ENCODE results near the gene DTX4. TPM values are rescaled to one million over a fixed set of nuclear protein-coding genes. Genes with fewer than 3 reads are reported as not detected.

Gene DTX4
- total RNA-seq, 1 donor from 2014 or later: 16.1 TPM

DNA sequence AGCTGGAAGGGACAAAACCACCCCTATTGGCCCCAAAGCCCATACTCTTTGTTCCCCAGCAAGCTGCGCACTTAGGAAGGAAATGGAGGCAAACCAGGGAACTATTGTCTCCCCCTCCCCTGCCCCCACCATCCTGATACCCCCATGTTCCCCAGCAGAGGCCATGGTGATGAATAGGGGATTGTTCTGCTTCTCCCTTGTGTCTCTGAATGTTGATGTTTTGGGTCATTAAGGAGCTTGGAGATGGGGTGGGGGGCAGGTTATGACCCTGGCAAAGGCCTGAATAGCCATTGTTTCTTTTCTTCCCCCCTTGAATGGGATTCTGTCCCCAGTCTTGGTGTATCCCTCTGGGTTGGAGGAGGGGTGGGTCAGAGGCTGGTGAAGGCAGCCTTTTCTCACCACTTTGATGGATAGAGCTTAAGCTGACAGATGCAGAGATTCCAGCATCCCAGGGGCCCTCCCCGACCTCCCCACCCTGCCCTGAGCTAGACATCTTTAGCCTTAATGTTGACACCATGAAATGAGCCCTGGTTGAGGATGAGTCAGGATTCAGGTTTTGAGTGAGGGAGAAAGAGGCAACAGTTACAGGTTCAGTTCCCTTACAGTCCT lies 8.3 kb downstream of the DTX4 start:
- Histone ChIP-seq H3K4me1 (ENCODE audit: insufficient read depth, low read length) (no peaks in the 10 kb centered on the region), H3K9me3 (ENCODE audit: insufficient read depth, low read depth, low read length) (no peaks in the 10 kb centered on the region), H3K4me2 (ENCODE audit: low read length) (no peak overlapping the region), H4K20me1 (ENCODE audit: insufficient read depth, low read length) (no peaks in the 10 kb centered on the region), H3K27ac (ENCODE audit: low read depth, low read length) (no peak overlapping the region), H3K36me3 (ENCODE audit: insufficient read depth, low read length) (no peaks in the 10 kb centered on the region), H2AFZ (ENCODE audit: low read depth, low read length) (no peak overlapping the region), H3K9ac (ENCODE audit: low read length) (no peak overlapping the region), H3K27me3 (ENCODE audit: insufficient read depth, low read length) (peaks cover 23% of the 10 kb centered on the region), H3K4me3 (ENCODE audit: insufficient read depth, low read depth, low read length) (no peak overlapping the region), H3K79me2 (ENCODE audit: insufficient read depth, low read length) (no peaks in the 10 kb centered on the region)
- Mint-ChIP-seq H3K9me3 (ENCODE audit: unreplicated experiment) (peaks cover 5% of the 10 kb centered on the region), H3K4me1 (ENCODE audit: low read depth, unreplicated experiment) (peaks cover 10% of the 10 kb centered on the region), H3K27me3 (ENCODE audit: low read depth, unreplicated experiment) (no peaks in the 10 kb centered on the region), H3K4me3 (ENCODE audit: unreplicated experiment) (no peak overlapping the region), H3K27ac (ENCODE audit: unreplicated experiment) (no peak overlapping the region), H3K36me3 (ENCODE audit: low read depth, unreplicated experiment) (peaks cover 22% of the 10 kb centered on the region)
- no peak for DNase-seq (ENCODE audit: low read depth)
- FAIRE-seq: no peak
- TF ChIP-seq, protein P1, sequence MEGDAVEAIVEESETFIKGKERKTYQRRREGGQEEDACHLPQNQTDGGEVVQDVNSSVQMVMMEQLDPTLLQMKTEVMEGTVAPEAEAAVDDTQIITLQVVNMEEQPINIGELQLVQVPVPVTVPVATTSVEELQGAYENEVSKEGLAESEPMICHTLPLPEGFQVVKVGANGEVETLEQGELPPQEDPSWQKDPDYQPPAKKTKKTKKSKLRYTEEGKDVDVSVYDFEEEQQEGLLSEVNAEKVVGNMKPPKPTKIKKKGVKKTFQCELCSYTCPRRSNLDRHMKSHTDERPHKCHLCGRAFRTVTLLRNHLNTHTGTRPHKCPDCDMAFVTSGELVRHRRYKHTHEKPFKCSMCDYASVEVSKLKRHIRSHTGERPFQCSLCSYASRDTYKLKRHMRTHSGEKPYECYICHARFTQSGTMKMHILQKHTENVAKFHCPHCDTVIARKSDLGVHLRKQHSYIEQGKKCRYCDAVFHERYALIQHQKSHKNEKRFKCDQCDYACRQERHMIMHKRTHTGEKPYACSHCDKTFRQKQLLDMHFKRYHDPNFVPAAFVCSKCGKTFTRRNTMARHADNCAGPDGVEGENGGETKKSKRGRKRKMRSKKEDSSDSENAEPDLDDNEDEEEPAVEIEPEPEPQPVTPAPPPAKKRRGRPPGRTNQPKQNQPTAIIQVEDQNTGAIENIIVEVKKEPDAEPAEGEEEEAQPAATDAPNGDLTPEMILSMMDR (IDR thresholded peaks at IDR 0.05; ENCODE audit: insufficient read depth, low read depth, low read length): no peak
- TF ChIP-seq EZH2 (IDR thresholded peaks at IDR 0.05; ENCODE audit: insufficient read depth, low read length): no peak

DNA sequence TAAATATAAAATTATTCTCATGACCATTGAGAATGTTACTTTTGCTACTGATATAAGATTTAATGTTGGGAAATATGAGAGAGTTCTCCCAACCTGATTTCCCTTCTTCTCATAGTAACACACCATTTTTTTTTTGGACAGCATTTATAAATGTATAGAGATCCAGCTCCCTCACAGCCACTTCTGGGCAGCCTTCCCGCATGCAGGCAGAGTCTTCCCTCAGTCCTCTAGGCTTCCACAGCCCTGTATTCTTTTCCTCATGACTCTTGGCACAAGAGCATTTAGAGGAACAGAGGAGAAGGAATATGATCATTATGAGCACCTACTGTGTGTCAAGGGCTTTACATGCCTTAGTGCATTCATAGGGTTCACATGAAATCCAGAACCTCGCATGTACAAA lies 9.0 kb downstream of the DTX4 start:
- H3K4me3 ChIP-seq (ENCODE audit: insufficient read depth, low read depth, low read length): no peak overlapping the region
- Mint-ChIP-seq H3K9me3 (ENCODE audit: unreplicated experiment) (peaks cover 5% of the 10 kb centered on the region), H3K4me1 (ENCODE audit: low read depth, unreplicated experiment) (peaks cover 8% of the 10 kb centered on the region), H3K36me3 (ENCODE audit: low read depth, unreplicated experiment) (peaks cover 22% of the 10 kb centered on the region), H3K4me3 (ENCODE audit: unreplicated experiment) (no peak overlapping the region), H3K27ac (ENCODE audit: unreplicated experiment) (peak overlapping the region; percentile 64), H3K27me3 (ENCODE audit: low read depth, unreplicated experiment) (no peaks in the 10 kb centered on the region)
- no peaks in the 10 kb centered on the region for H3K79me2 ChIP-seq (ENCODE audit: insufficient read depth, low read length)
- H3K36me3 ChIP-seq (ENCODE audit: insufficient read depth, low read length): no peaks in the 10 kb centered on the region
- FAIRE-seq: no peak
- peaks cover 22% of the 10 kb centered on the region for H3K27me3 ChIP-seq (ENCODE audit: insufficient read depth, low read length)
- no peaks in the 10 kb centered on the region for H4K20me1 ChIP-seq (ENCODE audit: insufficient read depth, low read length)
- no peak overlapping the region for H3K9ac ChIP-seq (ENCODE audit: low read length)
- no peak overlapping the region for H2AFZ ChIP-seq (ENCODE audit: low read depth, low read length)
- H3K27ac ChIP-seq (ENCODE audit: low read depth, low read length): no peak overlapping the region
- no peak overlapping the region for H3K4me2 ChIP-seq (ENCODE audit: low read length)
- no peaks in the 10 kb centered on the region for H3K4me1 ChIP-seq (ENCODE audit: insufficient read depth, low read length)
- no peaks in the 10 kb centered on the region for H3K9me3 ChIP-seq (ENCODE audit: insufficient read depth, low read depth, low read length)
- DNase-seq (ENCODE audit: low read depth): no peak
- TF ChIP-seq, protein P1 (IDR thresholded peaks at IDR 0.05; ENCODE audit: insufficient read depth, low read depth, low read length): no peak
- no peak for TF ChIP-seq EZH2 (IDR thresholded peaks at IDR 0.05; ENCODE audit: insufficient read depth, low read length)

DNA sequence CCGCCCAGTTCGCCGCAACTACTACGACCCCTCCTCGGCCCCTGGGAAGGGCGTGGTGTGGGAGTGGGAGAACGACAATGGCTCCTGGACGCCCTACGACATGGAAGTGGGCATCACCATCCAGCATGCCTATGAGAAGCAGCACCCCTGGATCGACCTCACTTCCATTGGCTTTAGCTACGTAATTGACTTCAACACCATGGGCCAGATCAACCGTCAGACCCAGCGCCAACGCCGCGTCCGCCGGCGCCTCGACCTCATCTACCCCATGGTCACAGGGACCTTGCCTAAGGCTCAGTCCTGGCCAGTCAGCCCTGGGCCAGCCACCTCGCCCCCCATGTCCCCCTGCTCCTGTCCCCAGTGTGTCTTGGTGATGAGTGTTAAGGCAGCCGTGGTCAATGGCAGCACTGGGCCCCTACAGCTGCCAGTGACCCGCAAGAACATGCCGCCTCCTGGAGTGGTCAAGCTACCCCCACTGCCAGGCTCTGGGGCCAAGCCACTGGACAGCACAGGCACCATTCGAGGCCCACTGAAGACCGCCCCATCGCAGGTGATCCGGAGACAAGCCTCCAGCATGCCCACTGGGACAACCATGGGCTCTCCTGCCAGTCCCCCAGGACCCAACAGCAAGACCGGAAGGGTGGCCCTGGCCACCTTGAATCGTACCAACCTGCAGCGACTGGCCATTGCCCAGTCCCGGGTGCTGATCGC lies 10.0 kb downstream of the DTX4 start:
- Mint-ChIP-seq H3K4me1 (ENCODE audit: low read depth, unreplicated experiment) (peaks cover 8% of the 10 kb centered on the region), H3K9me3 (ENCODE audit: unreplicated experiment) (peaks cover 5% of the 10 kb centered on the region), H3K4me3 (ENCODE audit: unreplicated experiment) (no peak overlapping the region), H3K27ac (ENCODE audit: unreplicated experiment) (no peak overlapping the region), H3K27me3 (ENCODE audit: low read depth, unreplicated experiment) (no peaks in the 10 kb centered on the region), H3K36me3 (ENCODE audit: low read depth, unreplicated experiment) (peaks cover 22% of the 10 kb centered on the region)
- TF ChIP-seq EZH2 (IDR thresholded peaks at IDR 0.05; ENCODE audit: insufficient read depth, low read length): no peak
- TF ChIP-seq, protein P1 (IDR thresholded peaks at IDR 0.05; ENCODE audit: insufficient read depth, low read depth, low read length): no peak
- H3K79me2 ChIP-seq (ENCODE audit: insufficient read depth, low read length): no peaks in the 10 kb centered on the region
- H3K36me3 ChIP-seq (ENCODE audit: insufficient read depth, low read length): no peaks in the 10 kb centered on the region
- DNase-seq (ENCODE audit: low read depth) (no peak), FAIRE-seq (no peak)
- no peaks in the 10 kb centered on the region for H3K4me1 ChIP-seq (ENCODE audit: insufficient read depth, low read length)
- no peak overlapping the region for H3K9ac ChIP-seq (ENCODE audit: low read length)
- no peak overlapping the region for H3K4me3 ChIP-seq (ENCODE audit: insufficient read depth, low read depth, low read length)
- H3K4me2 ChIP-seq (ENCODE audit: low read length): no peak overlapping the region
- peaks cover 13% of the 10 kb centered on the region for H3K27me3 ChIP-seq (ENCODE audit: insufficient read depth, low read length)
- H3K9me3 ChIP-seq (ENCODE audit: insufficient read depth, low read depth, low read length): no peaks in the 10 kb centered on the region
- H2AFZ ChIP-seq (ENCODE audit: low read depth, low read length): no peak overlapping the region
- no peak overlapping the region for H3K27ac ChIP-seq (ENCODE audit: low read depth, low read length)
- H4K20me1 ChIP-seq (ENCODE audit: insufficient read depth, low read length): no peaks in the 10 kb centered on the region

Measured in astrocyte (in vitro differentiated cells and primary cell).